CD4-positive, alpha-beta T cell treated with Interleukin-15 for 4 hours (primary cell): ENCODE measurements around the gene SETD2.

Experiments
- DNase-seq: peaks from one replicate; pipeline ENCODE4 v3.0.0-alpha.2; 2020; ENCODE audit warnings: low spot score

SETD2 gene

DNA sequence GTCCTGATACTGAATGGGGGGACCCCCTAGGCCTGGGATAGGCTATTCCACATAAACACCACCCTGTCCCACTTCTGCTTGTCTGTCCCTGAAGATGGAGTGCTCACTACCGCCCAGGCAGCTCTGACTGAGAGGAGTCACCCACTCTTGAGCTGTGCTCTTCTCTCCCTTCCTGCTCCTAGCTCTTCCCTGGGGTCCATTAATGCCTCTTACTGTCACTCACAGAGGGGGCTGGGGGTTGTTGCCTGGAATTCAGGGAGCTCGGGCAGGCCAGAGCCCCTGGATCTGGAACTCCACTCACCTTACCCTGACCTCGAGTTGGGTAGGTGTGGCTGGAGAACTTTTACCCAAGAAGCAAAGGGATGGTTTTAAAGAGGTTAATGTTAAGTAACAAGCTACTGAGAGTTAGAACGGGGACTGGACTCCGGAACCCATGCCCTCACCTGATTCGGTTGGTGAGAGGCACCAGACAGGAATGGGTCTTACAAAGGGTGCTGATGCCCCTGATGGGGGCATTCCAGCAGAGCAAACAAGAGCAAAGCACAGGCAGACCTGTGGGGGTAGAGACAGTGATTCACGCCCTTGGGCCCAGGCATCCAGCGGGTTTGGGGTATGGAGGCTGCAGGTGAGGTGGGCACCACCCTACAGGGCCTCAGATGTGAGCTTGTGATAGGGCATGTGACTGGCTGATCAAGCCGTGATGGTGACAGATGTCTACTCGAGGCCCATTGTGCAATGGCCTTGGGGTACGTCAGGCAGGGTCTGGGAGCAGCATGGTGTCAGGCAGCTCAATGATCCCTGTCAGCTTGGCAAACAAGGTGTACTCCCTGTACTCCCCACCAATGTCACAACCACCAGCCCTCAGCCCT lies 179.1 kb downstream of the SETD2 start:
- DNase-seq, result no peak

- no peak for DNase-seq
Observed at GRCh38 chr3:46982546-46982945, 181.4 kb downstream of the SETD2 start.

GRCh38 chr3:46981932-46982471 lies 181.9 kb downstream of the SETD2 start:
- DNase-seq, result no peak

- no peak for DNase-seq
Observed at GRCh38 chr3:46979958-46980497, 183.9 kb downstream of the SETD2 start.

DNA sequence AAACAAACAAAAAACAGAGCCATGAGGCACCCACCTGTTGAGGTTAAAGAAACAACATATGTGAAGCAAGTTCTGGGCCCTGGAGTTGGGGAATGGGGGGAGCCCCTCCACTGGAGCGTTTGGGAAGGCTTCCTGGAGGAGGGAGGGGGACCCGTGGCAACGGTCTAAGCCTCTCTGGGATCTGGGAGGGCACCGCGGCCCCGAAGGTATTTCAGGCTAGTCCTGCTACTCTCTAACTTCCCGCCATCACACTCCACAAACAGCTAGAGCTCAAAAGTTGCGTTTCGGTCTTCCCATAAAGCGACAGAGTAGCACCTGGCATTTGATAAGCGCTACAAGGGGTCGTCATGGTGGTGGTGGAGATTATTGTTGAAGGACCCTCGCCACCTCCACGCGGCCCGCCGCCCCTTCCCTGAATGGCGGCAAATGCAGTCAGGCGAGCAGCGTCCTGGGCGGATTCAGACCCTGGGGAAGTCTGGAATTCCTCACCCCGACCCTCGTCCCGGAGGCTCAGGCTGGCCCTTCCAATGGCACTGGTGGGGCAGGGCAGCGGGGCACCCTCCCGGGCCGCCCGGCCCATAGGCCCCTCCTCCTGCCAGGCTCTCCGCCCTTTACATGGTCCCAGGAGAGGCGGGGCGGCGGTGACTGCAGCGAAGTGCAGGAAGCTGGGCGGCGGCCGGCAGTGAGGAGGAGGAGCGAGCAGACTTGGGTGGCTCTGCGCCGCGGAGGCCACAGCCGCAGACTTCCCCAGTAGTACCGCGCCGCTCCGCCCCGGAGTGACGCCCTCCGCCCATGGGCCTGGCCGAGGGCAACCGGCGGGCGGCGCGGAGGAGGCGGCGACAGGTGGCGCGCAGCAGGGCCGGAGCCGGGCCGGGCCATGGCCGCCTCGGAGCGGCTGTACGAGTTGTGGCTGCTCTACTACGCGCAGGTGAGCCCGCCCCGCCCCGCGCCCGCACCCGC lies 184.6 kb downstream of the SETD2 start, which contains the start of gene NBEAL2:
NBEAL2 (plus strand) TSS at position 682 of the 960 bp plus-strand sequence; CDS start at position 878, 196 bp downstream.
- peak; percentile 95 for DNase-seq

DNA sequence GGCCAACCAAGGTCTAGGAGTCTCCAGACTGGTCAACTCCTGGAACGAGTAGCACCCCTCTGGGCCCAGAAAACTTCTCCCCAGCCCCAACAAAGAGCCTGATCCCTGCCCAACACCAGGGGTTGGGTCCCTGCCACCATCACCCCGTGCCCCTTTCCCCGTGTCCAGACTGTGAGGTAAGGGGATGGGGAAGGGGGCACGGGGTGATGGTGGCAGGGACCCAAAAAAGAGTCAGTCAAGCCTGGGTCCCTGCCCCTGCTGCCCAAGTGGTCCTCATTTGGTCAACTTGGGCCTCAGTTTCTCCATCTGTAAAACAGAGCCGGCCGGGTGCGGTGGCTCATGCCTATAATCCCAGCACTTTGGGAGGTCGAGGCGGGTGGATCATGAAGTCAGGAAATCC lies 185.5 kb downstream of the SETD2 start:
- no peak for DNase-seq

DNA sequence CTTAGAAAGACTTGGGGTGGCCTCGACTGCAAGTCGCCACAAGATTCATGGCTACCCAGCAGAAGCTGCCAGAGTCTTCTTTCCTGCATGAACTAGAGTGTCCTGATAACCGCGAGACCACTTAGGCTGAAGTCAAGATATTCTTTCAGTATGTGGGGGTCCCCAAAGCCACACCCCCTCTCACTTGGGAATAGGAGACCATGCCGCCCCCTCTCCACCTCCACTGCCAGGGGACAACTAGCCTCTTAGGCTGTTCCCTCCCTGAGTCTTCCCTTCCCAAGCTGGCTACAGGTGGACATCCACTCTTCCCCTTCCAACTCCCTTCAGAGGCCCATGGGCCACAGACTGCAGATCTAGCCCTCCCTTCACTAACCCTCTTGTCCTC lies 186.1 kb downstream of the SETD2 start:
- no peak for DNase-seq

- peak; percentile 97 for DNase-seq
Observed at GRCh38 chr3:46976326-46977190, 187.4 kb downstream of the SETD2 start, which contains the start of gene CCDC12. Gene CCDC12 (minus strand): TSS chr3:46976745. CDS start chr3:46976732, 13 bp downstream.

- no peak for DNase-seq
Observed at GRCh38 chr3:46974421-46975171, 189.3 kb downstream of the SETD2 start.

DNA sequence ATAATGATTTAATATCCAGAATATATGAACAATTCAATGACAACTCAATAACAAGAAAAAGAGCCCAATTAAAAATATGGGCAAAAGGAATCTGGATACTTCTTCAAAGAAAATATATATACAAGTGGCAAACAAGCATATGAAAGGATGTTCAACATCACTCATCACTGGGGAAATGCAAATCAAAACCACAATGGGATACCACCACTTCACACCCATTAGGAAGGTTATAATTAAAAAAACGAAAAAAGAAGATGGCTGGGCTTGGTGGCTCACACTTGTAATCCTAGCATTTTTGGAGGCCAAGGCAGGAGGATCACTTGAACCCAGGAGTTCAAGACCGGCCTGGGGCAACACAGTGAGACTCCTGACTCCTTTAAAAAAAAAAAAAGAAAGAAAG lies 191.5 kb downstream of the SETD2 start:
- no peak for DNase-seq

DNA sequence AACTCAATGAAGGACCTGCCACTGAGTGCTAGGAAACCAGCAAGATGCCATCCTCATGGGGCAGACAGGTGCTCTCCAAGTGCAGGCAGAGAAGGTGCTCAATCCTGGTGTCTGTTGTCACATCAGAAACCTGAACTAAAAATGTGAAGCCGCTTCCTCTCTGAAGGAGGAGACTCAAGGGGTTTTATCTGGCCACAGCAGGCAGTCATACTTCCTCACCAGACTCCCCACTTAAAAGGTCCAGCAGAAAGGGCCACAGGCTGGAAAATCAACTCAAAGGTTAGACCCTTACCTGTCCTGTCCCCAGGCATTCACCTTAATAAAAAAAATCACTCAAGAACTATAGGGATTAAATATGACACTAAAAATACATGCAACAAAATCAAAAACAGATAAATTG lies 192.2 kb downstream of the SETD2 start:
- no peak for DNase-seq

GRCh38 chr3:46971151-46971550 lies 192.8 kb downstream of the SETD2 start:
- no peak for DNase-seq

GRCh38 chr3:46970391-46971091 lies 193.4 kb downstream of the SETD2 start:
- no peak for DNase-seq

- no peak for DNase-seq
Observed at GRCh38 chr3:46968783-46969428, 195.0 kb downstream of the SETD2 start.

GRCh38 chr3:46966811-46967210 lies 197.1 kb downstream of the SETD2 start:
- DNase-seq, result no peak
